A673 (cell line): ENCODE data around the gene HPCAL1.

Experiments
- EZH2 ChIP-seq: fragments of 200-600 bp; sonication (generic); IDR thresholded peaks from 2 replicates; pipeline ENCODE4 v1.6.1; 2017; ENCODE audit warnings: borderline replicate concordance, low read depth, mild to moderate bottlenecking, mixed read lengths, antibody characterized with exemption, low read length; ENCODE audit not compliant: poor library complexity, severe bottlenecking
- TF ChIP-seq, protein P1 (sequence below): fragments of 300-800, 200-600 bp; sonication (generic); conservative IDR thresholded peaks from 2 replicates; pipeline ENCODE4 v1.5.1; 2017; ENCODE audit warnings: low read depth, mild to moderate bottlenecking, antibody characterized with exemption, low read length, moderate library complexity, mixed read lengths

DNA sequence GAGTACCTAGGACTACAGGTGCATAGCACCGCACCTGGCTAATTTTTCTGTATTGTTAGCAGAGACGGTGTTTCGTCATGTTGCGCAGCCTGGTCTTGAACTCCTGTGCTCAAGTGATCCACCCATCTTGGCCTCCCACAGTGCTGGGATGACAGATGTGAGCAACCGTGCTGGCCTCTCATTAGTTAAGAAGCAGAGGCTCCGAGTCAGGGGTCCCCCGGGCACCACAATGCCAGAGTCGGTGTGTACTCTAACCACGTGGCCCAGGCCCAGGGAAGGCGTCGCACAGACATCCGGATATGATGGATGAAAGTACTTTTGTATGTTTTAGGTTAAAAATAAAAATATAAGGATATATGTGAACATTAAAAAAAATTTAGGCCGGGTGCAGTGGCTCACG is 28.3 kb upstream of the HPCAL1 start:
- TF ChIP-seq, protein P1, sequence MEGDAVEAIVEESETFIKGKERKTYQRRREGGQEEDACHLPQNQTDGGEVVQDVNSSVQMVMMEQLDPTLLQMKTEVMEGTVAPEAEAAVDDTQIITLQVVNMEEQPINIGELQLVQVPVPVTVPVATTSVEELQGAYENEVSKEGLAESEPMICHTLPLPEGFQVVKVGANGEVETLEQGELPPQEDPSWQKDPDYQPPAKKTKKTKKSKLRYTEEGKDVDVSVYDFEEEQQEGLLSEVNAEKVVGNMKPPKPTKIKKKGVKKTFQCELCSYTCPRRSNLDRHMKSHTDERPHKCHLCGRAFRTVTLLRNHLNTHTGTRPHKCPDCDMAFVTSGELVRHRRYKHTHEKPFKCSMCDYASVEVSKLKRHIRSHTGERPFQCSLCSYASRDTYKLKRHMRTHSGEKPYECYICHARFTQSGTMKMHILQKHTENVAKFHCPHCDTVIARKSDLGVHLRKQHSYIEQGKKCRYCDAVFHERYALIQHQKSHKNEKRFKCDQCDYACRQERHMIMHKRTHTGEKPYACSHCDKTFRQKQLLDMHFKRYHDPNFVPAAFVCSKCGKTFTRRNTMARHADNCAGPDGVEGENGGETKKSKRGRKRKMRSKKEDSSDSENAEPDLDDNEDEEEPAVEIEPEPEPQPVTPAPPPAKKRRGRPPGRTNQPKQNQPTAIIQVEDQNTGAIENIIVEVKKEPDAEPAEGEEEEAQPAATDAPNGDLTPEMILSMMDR = no peak
- TF ChIP-seq EZH2 = no peak
